NCI-H526 treated with DMSO at 0.1 percent for 48 hours (cell line): Measurements from ENCODE around the gene USP30.
"Not testable (repeated sequence)": the region's sequence is repeated elsewhere in the genome, so short reads cannot be mapped to it uniquely, and the experiment has no call there.

Source experiments
- DNase-seq: peaks from one replicate; lab custom pipeline; 2025; lab: John Stamatoyannopoulos, UW

USP30 gene

GRCh38 chr12:109052414-109053323 is at the start of gene USP30:
USP30 (plus strand) TSS chr12:109052576; CDS start chr12:109052679, 103 bp downstream.
- DNase-seq: peak; percentile 87

GRCh38 chr12:109004017-109004416 is 48.4 kb upstream of the USP30 start:
- no peak for DNase-seq

DNA sequence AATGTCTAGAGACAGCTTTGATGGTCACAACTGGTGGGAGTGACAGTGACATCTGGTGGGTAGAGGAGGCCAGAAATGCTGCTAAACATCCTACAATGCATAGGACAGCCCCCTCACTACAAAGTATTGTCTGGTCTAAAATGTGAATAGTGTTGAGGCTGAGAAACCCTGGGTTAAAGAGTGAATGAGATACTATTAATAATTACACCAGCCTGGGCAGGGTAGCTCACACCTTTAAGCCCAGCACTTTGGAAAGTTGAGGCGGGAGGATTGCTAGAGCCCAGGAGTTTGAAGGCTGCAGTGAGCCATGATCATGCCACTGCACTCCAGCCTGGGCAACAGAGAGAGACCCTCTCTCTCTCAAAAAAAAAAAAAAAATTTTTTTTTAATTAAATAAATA is 42.6 kb upstream of the USP30 start:
- no peak for DNase-seq

DNA sequence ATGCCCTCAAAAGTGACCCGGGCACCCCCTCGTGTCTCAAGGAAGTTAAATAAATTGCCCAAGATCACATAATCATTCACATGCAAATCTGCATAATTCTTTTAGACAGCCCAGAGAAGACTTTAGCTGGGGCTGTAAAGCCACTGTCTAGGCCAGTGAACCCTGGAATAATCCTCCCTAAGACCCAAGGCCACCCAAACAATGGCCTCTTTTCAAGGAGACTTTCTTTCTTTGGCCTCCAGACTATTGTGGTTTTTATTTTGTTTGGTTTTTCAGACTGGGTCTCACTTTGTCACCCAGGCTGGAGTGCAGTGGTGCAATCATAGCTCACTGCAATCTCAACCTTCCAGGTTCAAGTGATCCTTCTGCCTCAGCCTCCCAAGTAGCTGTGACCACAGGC is 42.1 kb upstream of the USP30 start:
- DNase-seq: no peak

DNA sequence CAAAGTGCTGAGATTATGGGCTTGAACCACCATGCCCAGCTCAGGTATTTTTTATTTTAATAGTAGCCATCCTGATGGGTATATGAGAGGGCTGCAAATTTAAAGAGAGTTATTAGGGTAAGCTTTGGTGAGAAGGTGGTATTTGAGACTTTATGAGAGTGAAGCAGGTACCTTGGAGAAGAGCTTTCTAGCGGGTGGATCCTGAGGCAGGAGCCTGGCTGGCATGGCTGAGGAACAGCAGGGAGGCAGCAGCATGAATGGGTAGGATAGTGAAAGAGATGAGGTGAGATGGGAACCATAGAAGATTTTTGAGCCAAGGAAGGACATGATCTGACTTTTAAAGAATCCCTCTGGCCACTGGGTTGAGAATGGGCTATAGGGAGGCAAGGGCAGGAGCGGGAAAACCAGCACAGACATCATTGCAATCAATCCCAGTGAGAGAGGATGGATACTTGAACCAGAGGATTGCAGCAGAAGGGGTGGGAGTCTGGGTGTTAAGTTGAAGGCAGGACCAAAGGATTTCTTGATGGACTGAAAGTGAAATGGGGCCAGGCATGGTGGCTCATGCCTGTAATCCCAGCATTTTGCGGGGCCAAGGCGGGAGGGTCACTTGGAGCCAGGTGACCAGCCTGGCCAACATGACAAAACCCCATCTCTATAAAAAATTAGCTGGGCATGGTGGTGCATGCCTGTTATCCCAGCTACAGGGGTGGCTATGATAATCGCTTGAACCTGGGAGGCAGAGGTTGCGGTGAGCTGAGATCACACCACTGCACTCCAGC is 37.2 kb upstream of the USP30 start:
- no peak for DNase-seq

- no peak for DNase-seq
Observed at GRCh38 chr12:109016016-109016415, 36.4 kb upstream of the USP30 start.

DNA sequence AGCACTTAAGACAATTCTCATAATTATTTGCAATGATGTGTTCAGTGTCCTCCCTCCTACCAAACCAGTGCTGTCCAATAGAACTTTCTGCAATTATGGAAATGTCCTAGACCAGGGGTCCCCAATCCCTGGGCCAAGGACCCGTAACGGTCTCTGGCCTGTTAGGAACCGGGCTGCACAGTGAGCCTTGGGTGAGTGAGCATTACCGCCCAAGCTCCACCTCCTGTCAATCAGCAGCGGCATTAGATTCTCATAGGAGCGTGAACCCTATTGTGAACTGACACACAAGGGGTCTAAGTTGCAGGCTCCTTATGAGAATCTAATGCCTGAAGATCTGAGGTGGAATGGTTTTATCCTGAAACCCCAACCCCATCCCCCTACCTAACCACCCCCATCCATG is 35.4 kb upstream of the USP30 start:
- no peak for DNase-seq

DNA sequence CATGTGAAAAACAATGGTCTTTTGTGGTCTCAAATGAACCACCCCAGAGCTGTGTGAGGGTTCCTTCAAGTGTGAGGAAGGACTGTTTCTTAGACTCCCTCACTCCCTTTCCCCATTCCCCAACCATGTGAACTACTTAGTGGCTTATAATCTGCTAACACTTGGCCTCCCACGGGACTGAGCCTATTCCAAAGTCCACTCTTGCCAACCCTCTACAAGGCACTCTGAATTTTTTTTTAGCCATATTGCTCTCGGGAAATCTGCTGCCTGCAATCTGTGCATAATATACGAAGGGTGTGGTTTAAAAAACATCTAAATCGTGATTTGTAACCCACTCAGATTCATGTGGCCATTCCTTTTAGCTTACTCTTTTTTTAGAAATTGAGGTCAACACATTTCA is 34.1 kb upstream of the USP30 start:
- no peak for DNase-seq

DNA sequence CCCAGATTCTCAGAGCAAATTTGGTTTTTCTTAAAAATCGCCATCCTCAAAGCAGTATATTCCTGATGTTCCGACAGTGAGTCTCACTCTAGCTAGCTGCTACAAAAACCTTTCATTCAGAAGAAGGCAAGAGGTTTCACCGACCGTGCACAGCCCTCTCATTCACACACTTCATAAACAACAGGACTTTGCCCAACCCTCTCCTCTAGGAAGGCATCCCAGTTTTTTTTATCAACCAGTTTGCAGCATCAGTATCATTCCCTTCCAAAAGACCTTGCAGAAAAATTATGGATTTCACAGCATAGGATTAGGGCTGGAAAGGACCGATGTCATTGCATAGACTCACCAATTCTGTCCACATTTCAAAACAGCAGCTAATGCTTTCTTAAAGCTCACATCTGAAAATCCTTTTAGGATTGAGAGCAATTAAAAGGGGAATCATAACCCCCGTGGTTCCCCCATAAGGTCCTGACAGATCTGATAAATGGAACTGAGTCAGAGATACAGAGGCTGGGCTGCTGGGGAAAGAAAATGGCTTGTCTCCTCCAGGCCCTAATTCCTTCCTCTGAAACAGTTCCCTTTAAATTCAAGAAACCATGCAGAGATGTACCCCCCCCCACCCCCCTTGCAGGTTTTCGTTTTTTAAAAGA is 32.1 kb upstream of the USP30 start:
- no peak for DNase-seq

- peak; percentile 69 for DNase-seq
Observed at GRCh38 chr12:109020796-109021380, 31.5 kb upstream of the USP30 start, which contains the start of gene SVOP. SVOP (minus strand) TSS chr12:109021068; CDS start chr12:109020868, 200 bp downstream.

DNA sequence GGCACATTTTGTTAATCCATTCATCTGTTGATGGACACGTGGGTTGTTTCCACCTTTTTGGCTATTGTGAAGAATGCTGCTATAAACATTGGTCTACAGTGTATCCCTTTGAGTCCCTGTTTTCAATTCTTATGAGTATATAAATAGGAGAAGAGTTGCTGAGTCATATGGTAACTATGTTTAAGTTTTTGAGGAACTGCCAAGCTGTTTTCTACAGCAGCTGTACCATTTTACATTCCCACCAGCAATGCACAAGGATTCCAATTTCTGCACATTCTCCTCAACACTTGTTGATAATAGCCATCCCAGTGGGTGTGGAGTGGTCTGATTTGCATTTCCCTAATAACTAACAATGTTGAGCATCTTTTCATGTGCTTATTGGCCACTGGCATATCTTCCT is 24.6 kb upstream of the USP30 start:
- no peak for DNase-seq

DNA sequence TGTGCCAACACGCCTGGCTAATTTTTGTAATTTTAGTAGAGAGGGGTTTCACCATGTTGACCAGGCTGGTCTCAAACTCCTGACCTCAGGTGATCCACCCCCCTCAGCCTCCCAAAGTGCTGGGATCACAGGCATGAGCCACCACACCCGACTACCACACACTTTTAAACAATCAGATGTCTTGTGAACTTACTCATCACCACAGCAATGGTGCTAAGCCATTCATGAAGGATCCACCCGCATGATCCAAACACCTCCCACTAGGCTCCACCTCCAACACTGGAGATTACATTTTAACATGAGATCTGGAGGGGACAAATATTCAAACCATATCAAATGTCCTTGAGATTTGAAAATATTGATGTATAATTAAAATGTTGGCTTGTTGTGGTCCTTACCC is 23.8 kb upstream of the USP30 start:
- not testable (repeated sequence) for DNase-seq

DNA sequence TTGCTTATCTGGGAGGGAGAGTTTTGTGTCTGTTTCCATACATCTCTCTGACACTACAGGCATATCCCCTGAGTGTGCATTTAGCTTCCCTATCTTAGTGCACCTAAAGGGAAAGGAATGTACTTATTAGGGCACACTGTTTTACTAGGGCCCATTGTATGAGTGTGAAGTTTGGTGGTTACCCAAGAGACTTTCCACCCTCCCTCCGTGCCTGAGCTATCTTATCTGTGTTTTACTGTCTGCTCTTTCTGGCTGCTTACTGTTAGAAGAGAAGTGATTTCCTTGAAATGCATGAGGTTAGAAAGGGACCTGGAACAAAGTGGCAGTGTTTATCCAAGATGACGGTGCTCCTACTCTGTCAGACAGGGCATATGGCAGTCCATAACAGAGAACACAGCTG is 23.0 kb upstream of the USP30 start:
- DNase-seq: no peak

GRCh38 chr12:109033239-109034196 is 18.9 kb upstream of the USP30 start:
- DNase-seq: no peak

DNA sequence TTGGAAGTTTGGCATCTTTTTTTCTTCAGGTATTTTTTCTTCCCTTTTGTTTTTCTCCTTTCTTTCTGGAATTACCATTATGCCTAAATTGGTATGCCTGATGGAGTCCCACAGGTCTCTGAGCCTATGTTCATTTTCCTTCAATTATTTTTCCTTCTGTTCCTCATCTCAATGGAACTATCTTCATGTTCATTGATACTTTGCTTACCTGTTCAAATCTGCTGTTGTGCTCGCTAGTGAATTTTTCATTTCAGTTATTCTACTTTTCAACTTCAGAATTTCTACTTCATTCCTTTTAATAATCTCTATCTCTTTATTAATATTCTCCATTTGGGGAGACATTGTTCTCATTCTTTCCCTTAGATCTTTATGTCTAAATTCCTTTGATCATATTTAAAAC is 15.4 kb upstream of the USP30 start:
- DNase-seq: no peak

DNA sequence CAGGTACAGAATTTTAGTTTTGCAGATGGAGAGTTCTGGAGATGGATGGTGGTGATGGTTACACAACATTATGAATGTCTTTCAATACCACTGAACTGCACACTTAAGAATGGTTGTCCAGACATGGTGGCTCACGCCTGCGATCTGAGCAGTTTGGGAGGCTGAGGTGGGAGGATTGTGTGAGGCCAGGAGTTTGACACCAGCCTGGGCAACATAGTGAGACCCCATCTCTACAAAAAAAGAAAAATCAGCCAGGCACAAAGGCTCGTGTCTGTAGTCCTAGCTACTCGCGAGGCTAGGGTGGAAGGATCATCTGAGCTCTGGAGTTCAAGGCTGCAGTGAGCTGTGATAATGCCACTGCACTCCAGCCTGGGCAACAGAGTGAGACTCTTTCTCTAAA is 8.1 kb upstream of the USP30 start:
- no peak for DNase-seq

DNA sequence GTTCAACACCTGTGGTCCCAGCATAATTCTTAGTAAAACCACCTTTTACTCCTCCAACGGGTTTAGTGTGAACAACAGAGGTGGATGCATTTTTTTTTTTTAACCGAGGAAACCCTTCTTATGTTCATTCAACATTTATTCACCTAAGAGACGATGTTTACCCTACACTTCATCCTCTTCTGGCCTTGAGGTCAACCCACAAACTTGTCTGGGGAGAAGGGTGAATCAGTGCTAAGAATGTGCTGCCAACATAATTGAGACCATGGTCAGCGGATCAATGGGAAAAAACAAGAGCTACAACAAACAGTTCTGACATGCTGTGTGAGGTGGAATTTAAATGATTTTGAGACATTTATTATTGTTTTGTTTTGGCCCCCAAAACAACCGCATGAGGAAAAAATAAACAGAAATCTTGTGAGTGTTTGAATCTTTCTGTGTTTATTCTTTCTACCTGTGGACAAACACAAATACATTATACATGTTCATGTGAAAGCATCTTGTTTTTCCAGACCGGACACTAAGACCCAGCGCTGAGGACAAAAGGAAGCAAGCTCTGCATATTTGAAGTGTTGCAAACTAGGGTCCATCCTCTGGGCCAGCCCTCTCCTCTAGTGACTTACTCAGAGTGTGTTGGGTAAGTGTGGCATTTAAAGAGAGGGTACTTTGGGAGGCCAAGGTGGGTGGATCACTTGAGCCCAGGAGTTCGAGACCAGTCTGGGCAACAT is 5.1 kb upstream of the USP30 start:
- no peak for DNase-seq

- not testable (repeated sequence) for DNase-seq
Observed at GRCh38 chr12:109048706-109049105, 3.7 kb upstream of the USP30 start.

DNA sequence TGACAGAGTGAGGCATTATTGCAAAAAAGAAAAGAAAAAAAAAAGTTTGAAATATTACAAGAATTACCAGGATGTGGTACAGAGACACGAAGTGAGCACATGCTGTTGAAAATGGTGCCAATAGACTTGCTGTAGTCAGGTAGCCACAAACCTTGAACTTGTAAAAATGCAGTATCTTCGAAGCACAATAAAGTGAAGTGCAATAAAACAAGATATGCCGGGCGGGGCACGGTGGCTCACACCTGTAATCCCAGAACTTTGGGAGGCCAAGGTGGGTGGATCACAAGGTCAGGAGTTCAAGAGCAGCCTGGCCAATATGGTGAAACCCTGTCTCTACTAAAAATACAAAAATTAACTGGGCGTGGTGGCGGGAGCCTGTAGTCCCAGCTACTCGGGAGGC is 2.6 kb upstream of the USP30 start:
- DNase-seq: not testable (repeated sequence)

- no peak for DNase-seq
Observed at GRCh38 chr12:109052097-109052413, 321 bp upstream of the USP30 start.
